ENCODE data around the gene NTN1.

DNA sequence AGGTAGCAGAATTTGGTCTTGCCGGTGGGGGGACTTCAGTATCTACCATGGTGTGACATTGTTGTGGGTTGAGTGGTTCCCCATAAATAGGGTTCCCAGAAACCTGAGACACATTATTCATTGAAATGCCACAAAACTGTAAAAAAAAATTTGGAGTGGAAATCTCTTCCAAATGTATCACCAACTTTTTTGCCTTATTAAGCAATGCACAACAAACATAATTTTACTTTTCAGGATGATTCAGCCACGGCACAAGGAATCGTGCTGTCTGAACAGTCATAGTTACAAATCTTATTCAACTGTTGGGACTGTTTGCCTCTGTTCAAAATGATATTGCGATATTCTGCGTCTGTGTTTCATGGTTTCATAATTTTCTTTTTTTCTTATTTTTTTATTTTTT is 181.2 kb downstream of the NTN1 start:
- no peak for TF ChIP-seq CTCF (conservative IDR thresholded peaks at IDR 0.05)
- TF ChIP-seq ZFX (IDR thresholded peaks at IDR 0.05), result no peak

All from C4-2B (cell line).